IMR-90 (cell line): Measurements from ENCODE around the gene DCTN1. TPM values are rescaled to one million over a fixed set of nuclear protein-coding genes. Genes with fewer than 3 reads are reported as not detected.

Experiments
- ATAC-seq: fragments of 200-7000 bp; cut with Tn5 transposase; 2 replicates; pipeline ENCODE4 v1.9.1; 2020; ENCODE audit warnings: low read depth, mild to moderate bottlenecking, moderate library complexity
- BruUV-seq: library from RNA; stranded (reverse); fragments of 400-500 nt; replicated peaks from 2 replicates; lab custom pipeline; 2021; lab: Mats Ljungman, UMichigan
- CTCF ChIA-PET: fragments of 300-600 bp; formaldehyde crosslinking; extraction: SDS; loops from one replicate; lab custom pipeline; 2021; ENCODE audit warnings: antibody characterized with exemption; lab: Yijun Ruan, JAX
- POLR2A ChIA-PET: fragments of 300-600 bp; sonication (Branson Sonifier 250); formaldehyde crosslinking; loops from one replicate; lab custom pipeline; 2022; ENCODE audit warnings: antibody characterized with exemption; ENCODE audit not compliant: unreplicated experiment; lab: Charles Lee
- DNase-seq: peaks from one replicate; pipeline ENCODE4 v3.0.0; 2013
- H2AFZ ChIP-seq: replicated peaks from 2 replicates; pipeline ENCODE3; 2013; ENCODE audit warnings: low read length, mild to moderate bottlenecking; ENCODE audit not compliant: poor library complexity
- H2AK5ac ChIP-seq: 2 replicates; pipeline ENCODE4 v1.6.1; 2013; ENCODE audit warnings: low read depth, low read length, inconsistent platforms
- H2AK9ac ChIP-seq: replicated peaks from 2 replicates; pipeline ENCODE3; 2013; ENCODE audit warnings: mild to moderate bottlenecking, low read depth, low read length, moderate library complexity; ENCODE audit not compliant: poor library complexity
- H2BK120ac ChIP-seq: 2 replicates; pipeline ENCODE4 v1.6.1; 2013; ENCODE audit warnings: low read depth, low read length, inconsistent platforms
- H2BK15ac ChIP-seq: 3 replicates; pipeline ENCODE4 v1.6.1; 2013; ENCODE audit warnings: low read depth, low read length, inconsistent platforms
- H2BK20ac ChIP-seq: 2 replicates; pipeline ENCODE4 v1.6.1; 2013; ENCODE audit warnings: low read depth, mild to moderate bottlenecking, inconsistent platforms, low read length, moderate library complexity
- H2BK5ac ChIP-seq: 2 replicates; pipeline ENCODE4 v1.6.1; 2013; ENCODE audit warnings: mild to moderate bottlenecking, low read depth, low read length, inconsistent platforms; ENCODE audit not compliant: poor library complexity, severe bottlenecking
- H3K14ac ChIP-seq: replicated peaks from 2 replicates; pipeline ENCODE4 v1.6.1; 2013; ENCODE audit warnings: low read depth, low read length, inconsistent platforms
- H3K18ac ChIP-seq: 2 replicates; pipeline ENCODE4 v1.6.1; 2013; ENCODE audit warnings: low read depth, low read length, control low read depth
- H3K23ac ChIP-seq: 2 replicates; pipeline ENCODE4 v1.6.1; 2013; ENCODE audit warnings: low read depth, low read length, inconsistent platforms
- H3K27ac ChIP-seq: 2 replicates; pipeline ENCODE4 v1.5.1; 2013; ENCODE audit warnings: mild to moderate bottlenecking, control low read depth, low read length; ENCODE audit not compliant: insufficient read depth
- H3K27me3 ChIP-seq: 2 replicates; pipeline ENCODE4 v1.6.1; 2013; ENCODE audit warnings: low read length; ENCODE audit not compliant: control insufficient read depth, insufficient read depth
- H3K36me3 ChIP-seq: 2 replicates; pipeline ENCODE4 v1.6.1; 2013; ENCODE audit warnings: low read length, mixed read lengths; ENCODE audit not compliant: control insufficient read depth, insufficient read depth
- H3K4ac ChIP-seq: 2 replicates; pipeline ENCODE4 v1.6.1; 2013; ENCODE audit warnings: low read depth, low read length, inconsistent platforms
- H3K4me1 ChIP-seq: 2 replicates; pipeline ENCODE4 v1.6.1; 2013; ENCODE audit warnings: low read length, mixed read lengths; ENCODE audit not compliant: control insufficient read depth, insufficient read depth
- H3K4me2 ChIP-seq: 2 replicates; pipeline ENCODE4 v1.6.1; 2013; ENCODE audit warnings: low read depth, mild to moderate bottlenecking, control low read depth, low read length, moderate library complexity
- H3K4me3 ChIP-seq: 2 replicates; pipeline ENCODE4 v1.5.1; 2013; ENCODE audit warnings: low read depth, mild to moderate bottlenecking, control low read depth, low read length, moderate library complexity; ENCODE audit not compliant: insufficient read depth
- H3K56ac ChIP-seq: 2 replicates; pipeline ENCODE4 v1.6.1; 2013; ENCODE audit warnings: low read length, inconsistent platforms; ENCODE audit not compliant: insufficient read depth; ENCODE audit errors: extremely low read depth
- H3K79me1 ChIP-seq, 2 experiments: 2 replicates each; pipeline ENCODE4 v1.6.1; 2013; ENCODE audit warnings: low read length in 2 of 2, inconsistent platforms in 1 of 2, low read depth in 1 of 2
- H3K9ac ChIP-seq: 2 replicates; pipeline ENCODE4 v1.6.1; 2013; ENCODE audit warnings: low read depth, low read length, control low read depth
- H3K9me1 ChIP-seq: 2 replicates; pipeline ENCODE4 v1.6.1; 2013; ENCODE audit warnings: low read length, inconsistent platforms; ENCODE audit not compliant: insufficient read depth
- H3K9me3 ChIP-seq: 2 replicates; pipeline ENCODE4 v1.6.1; 2013; ENCODE audit warnings: low read length; ENCODE audit not compliant: control insufficient read depth, insufficient read depth
- H4K20me1 ChIP-seq: 2 replicates; pipeline ENCODE4 v1.6.1; 2013; ENCODE audit warnings: low read length, inconsistent platforms; ENCODE audit not compliant: insufficient read depth
- H4K5ac ChIP-seq: 2 replicates; pipeline ENCODE4 v1.6.1; 2013; ENCODE audit warnings: mild to moderate bottlenecking, low read depth, low read length, control low read depth
- H4K8ac ChIP-seq, 2 experiments: 2 replicates each; pipeline ENCODE4 v1.6.1; 2013; ENCODE audit warnings: low read depth in 2 of 2, low read length in 2 of 2, control low read depth in 1 of 2, inconsistent platforms in 1 of 2
- H4K91ac ChIP-seq: 2 replicates; pipeline ENCODE4 v1.6.1; 2013; ENCODE audit warnings: low read depth, low read length, inconsistent platforms; ENCODE audit not compliant: insufficient read depth
- BHLHE40 ChIP-seq: fragments of 150-350 bp; IDR thresholded peaks from 2 replicates; pipeline ENCODE4 v1.6.1; 2016; ENCODE audit warnings: mild to moderate bottlenecking, low read depth, low read length
- CEBPB ChIP-seq: IDR thresholded peaks from 2 replicates; pipeline ENCODE4 v1.6.1; 2012; ENCODE audit warnings: low read depth, low read length, improper control_type of control experiment
- CHD1 ChIP-seq: IDR thresholded peaks from 2 replicates; pipeline ENCODE4 v1.6.1; 2012; ENCODE audit warnings: low read depth, low read length, improper control_type of control experiment
- CTCF ChIP-seq: conservative IDR thresholded peaks from 2 replicates; pipeline ENCODE4 v1.5.1; 2012; ENCODE audit warnings: mild to moderate bottlenecking, low read depth, low read length, improper control_type of control experiment
- FOS ChIP-seq: fragments of 150-350 bp; IDR thresholded peaks from 2 replicates; pipeline ENCODE4 v1.6.1; 2016; ENCODE audit warnings: low read depth, low read length
- MAZ ChIP-seq: IDR thresholded peaks from 2 replicates; pipeline ENCODE4 v1.6.1; 2012; ENCODE audit warnings: low read depth, mild to moderate bottlenecking, low read length, improper control_type of control experiment, moderate library complexity, borderline replicate concordance
- MXI1 ChIP-seq: IDR thresholded peaks from 2 replicates; pipeline ENCODE4 v1.6.1; 2012; ENCODE audit warnings: low read depth, mild to moderate bottlenecking, low read length, moderate library complexity, borderline replicate concordance
- POLR2A ChIP-seq: IDR thresholded peaks from 2 replicates; pipeline ENCODE4 v1.6.1; 2012; ENCODE audit warnings: mild to moderate bottlenecking, low read depth, low read length
- RAD21 ChIP-seq: IDR thresholded peaks from 2 replicates; pipeline ENCODE4 v1.6.1; 2012; ENCODE audit warnings: low read length, improper control_type of control experiment
- RCOR1 ChIP-seq: IDR thresholded peaks from 2 replicates; pipeline ENCODE4 v1.6.1; 2012; ENCODE audit warnings: mild to moderate bottlenecking, low read length, improper control_type of control experiment; ENCODE audit not compliant: insufficient replicate concordance
- RFX5 ChIP-seq: IDR thresholded peaks from 2 replicates; pipeline ENCODE4 v1.8.0; 2012; ENCODE audit warnings: low read depth, mild to moderate bottlenecking, low read length, moderate library complexity
- SMC3 ChIP-seq: fragments of 150-350 bp; IDR thresholded peaks from 2 replicates; pipeline ENCODE4 v1.6.1; 2016; ENCODE audit warnings: low read depth, mild to moderate bottlenecking, antibody characterized with exemption, low read length, moderate library complexity
- USF2 ChIP-seq: fragments of 150-350 bp; IDR thresholded peaks from 2 replicates; pipeline ENCODE4 v1.6.1; 2017; ENCODE audit warnings: mild to moderate bottlenecking, antibody characterized with exemption, low read length, low read depth
- WGBS, 2 experiments: methylation state at CpG; one replicate each; pipeline versions ENCODE4 v1.1.5 to v1.1.7; 2013; ENCODE audit warnings: missing lambda C conversion rate in 2 of 2; ENCODE audit not compliant: insufficient read length in 1 of 2; ENCODE audit errors: extremely low coverage in 2 of 2; 5-methylcytosine and 5-hydroxymethylcytosine counted together
- dilution Hi-C: fragments of 300-500 bp; cut with HindIII; formaldehyde crosslinking; loops from one replicate; pipeline ENCODE4 v1.14.3; 2018; ENCODE audit warnings: low sequenced_read_pairs; ENCODE audit not compliant: unreplicated experiment
- in situ Hi-C: fragments of 300-500 bp; cut with MboI; formaldehyde crosslinking; loops from 3 replicates; pipeline ENCODE4 v1.14.3; 2019; ENCODE audit warnings: low sequenced_read_pairs, inconsistent platforms, mixed read lengths
- intact Hi-C: fragments of 100-400 bp; cut with micrococcal nuclease; formaldehyde crosslinking; loops from 2 replicates; pipeline ENCODE4 v1.10.0; 2022
- polyA plus RNA-seq, 3 experiments: library from polyadenylated mRNA; depleted of rRNA; stranded (reverse); fragments of >200 nt; gene quantifications; 2 replicates each; pipeline ENCODE4 v1.2.3, GENCODE V29; 2012; ENCODE audit warnings: low replicate concordance in 1 of 3
- total RNA-seq: library from RNA; depleted of rRNA; stranded (reverse); fragments of >200 nt; gene quantifications from 2 replicates; pipeline ENCODE4 v1.2.3, GENCODE V29; 2012
- TF ChIP-seq, protein P1 (sequence below): fragments of 150-350 bp; IDR thresholded peaks from 2 replicates; pipeline ENCODE4 v1.6.1; 2016; ENCODE audit warnings: low read depth, mild to moderate bottlenecking, low read length, moderate library complexity, borderline replicate concordance

The DCTN1 gene
- total and polyA plus RNA-seq, 2 of the 4 experiments (the other 2 are of a cell fraction), result 136 to 204 TPM

- Histone ChIP-seq H3K14ac (no peak overlapping the region), H3K9ac (no peak overlapping the region), H2BK20ac (no peak overlapping the region), H2BK5ac (no peak overlapping the region), H3K27me3 (no peaks in the 10 kb centered on the region), H3K9me1 (peaks cover 4% of the 10 kb centered on the region; the same call in 1 of the 2 replicates), H3K36me3 (peaks cover 69% of the 10 kb centered on the region), H2AK5ac (no peak overlapping the region), H3K9me3 (no peaks in the 10 kb centered on the region), H3K18ac (no peak overlapping the region), H3K79me1 (peaks cover 2 to 8% of the 10 kb centered on the region in 2 experiments; a peak in 2 of 4 replicates), H4K91ac (no peak overlapping the region), H3K4me2 (no peak overlapping the region), H4K5ac (no peak overlapping the region), H3K23ac (no peak overlapping the region), H2BK15ac (no peak overlapping the region), H3K4me1 (no peaks in the 10 kb centered on the region), H3K56ac (no peak overlapping the region), H2AFZ (no peak overlapping the region), H4K20me1 (0 out of 2 replicates have a peak, but pooled peaks cover 3% of the 10 kb centered on the region), H2BK120ac (no peak overlapping the region), H3K27ac (no peak overlapping the region), H3K4me3 (no peak overlapping the region), H2AK9ac (peak overlapping the region; percentile 30), H3K4ac (no peak overlapping the region), H4K8ac (no peak overlapping the region)
- ATAC-seq, result peak; percentile 25; the same call in 1 of the 2 replicates
- intact Hi-C loops, result no loop called here
- TF ChIP-seq BHLHE40 (no peak), MXI1 (no peak), SMC3 (no peak), MAZ (no peak), POLR2A (no peak), CEBPB (no peak), CHD1 (no peak), FOS (no peak), USF2 (no peak), RCOR1 (no peak), CTCF (no peak), RAD21 (no peak), RFX5 (no peak)
- TF ChIP-seq, protein P1, sequence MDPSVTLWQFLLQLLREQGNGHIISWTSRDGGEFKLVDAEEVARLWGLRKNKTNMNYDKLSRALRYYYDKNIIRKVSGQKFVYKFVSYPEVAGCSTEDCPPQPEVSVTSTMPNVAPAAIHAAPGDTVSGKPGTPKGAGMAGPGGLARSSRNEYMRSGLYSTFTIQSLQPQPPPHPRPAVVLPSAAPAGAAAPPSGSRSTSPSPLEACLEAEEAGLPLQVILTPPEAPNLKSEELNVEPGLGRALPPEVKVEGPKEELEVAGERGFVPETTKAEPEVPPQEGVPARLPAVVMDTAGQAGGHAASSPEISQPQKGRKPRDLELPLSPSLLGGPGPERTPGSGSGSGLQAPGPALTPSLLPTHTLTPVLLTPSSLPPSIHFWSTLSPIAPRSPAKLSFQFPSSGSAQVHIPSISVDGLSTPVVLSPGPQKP, result no peak
- ChIA-PET CTCF (no interaction called here), POLR2A (no interaction called here)
- in situ Hi-C loops, result no loop called here
- DNase-seq, result peak; percentile 25
- dilution Hi-C loops, result no loop called here
- BruUV-seq, result no TSS peak
- WGBS, 2 experiments, result 100% methylated on average over 2 of the region's 3 CpGs; no CpG with 5 or more reads in 1 of the 2 experiments
These were observed 47.4 kb upstream of the DCTN1 start for GRCh38 chr2:74427551-74427950.
